ENCODE measurements around the gene ROCK1.
"Not testable (repeated sequence)": the region's sequence is repeated elsewhere in the genome, so short reads cannot be mapped to it uniquely, and the experiment has no call there.

ROCK1 gene

GRCh38 chr18:21051620-21052019 lies 60.0 kb downstream of the ROCK1 start:
- Histone ChIP-seq H3K9me3 (ENCODE audit: control insufficient read depth, low read length) (no peaks in the 10 kb centered on the region), H3K27me3 (replicated peaks; ENCODE audit: control insufficient read depth, insufficient read depth, low read length) (no peaks in the 10 kb centered on the region), H3K4me3 (ENCODE audit: low read length) (no peak overlapping the region), H3K9ac (ENCODE audit: low read length) (no peak overlapping the region), H3K36me3 (ENCODE audit: control insufficient read depth, insufficient read depth, low read length, severe bottlenecking) (peaks cover 6% of the 10 kb centered on the region), H3K4me1 (ENCODE audit: control insufficient read depth, insufficient read depth, low read length) (peaks cover 74% of the 10 kb centered on the region)
- DNase-seq (ENCODE audit: low read depth) = no peak

- no peak for DNase-seq (ENCODE audit: low read depth)
- H3K9ac ChIP-seq (ENCODE audit: low read length) = no peak overlapping the region
- H3K36me3 ChIP-seq (ENCODE audit: control insufficient read depth, insufficient read depth, low read length, severe bottlenecking) = peaks cover 16% of the 10 kb centered on the region
- H3K9me3 ChIP-seq (ENCODE audit: control insufficient read depth, low read length) = no peaks in the 10 kb centered on the region
- no peak overlapping the region for H3K4me3 ChIP-seq (ENCODE audit: low read length)
- peaks cover 51% of the 10 kb centered on the region for H3K4me1 ChIP-seq (ENCODE audit: control insufficient read depth, insufficient read depth, low read length)
- no peaks in the 10 kb centered on the region for H3K27me3 ChIP-seq (replicated peaks; ENCODE audit: control insufficient read depth, insufficient read depth, low read length)
Observed at GRCh38 chr18:21049306-21049705, 62.3 kb downstream of the ROCK1 start.

DNA sequence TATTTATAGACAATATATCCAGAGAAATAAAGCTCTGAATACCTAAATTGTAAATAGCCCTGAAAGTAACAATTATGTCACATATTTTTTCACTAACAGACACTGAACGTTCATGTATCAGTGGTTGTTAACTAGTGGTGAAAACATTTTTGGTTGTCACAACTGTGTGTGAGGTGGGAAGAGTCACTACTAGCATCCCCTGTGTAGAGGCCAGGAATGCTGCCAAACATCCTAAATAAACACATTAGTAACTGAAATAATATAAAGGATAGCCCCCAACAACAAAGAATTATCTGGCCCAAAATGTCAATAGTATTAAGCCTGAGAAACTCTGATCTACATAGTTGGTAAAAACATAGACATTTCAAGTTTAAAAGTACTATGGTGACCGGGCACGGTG lies 64.5 kb downstream of the ROCK1 start:
- H3K9ac ChIP-seq (ENCODE audit: low read length) = no peak overlapping the region

GRCh38 chr18:21040466-21040865 lies 71.1 kb downstream of the ROCK1 start:
- Histone ChIP-seq H3K27me3 (replicated peaks; ENCODE audit: control insufficient read depth, insufficient read depth, low read length) (no peaks in the 10 kb centered on the region), H3K9me3 (ENCODE audit: control insufficient read depth, low read length) (no peaks in the 10 kb centered on the region), H3K9ac (ENCODE audit: low read length) (no peak overlapping the region), H3K36me3 (ENCODE audit: control insufficient read depth, insufficient read depth, low read length, severe bottlenecking) (peaks cover 55% of the 10 kb centered on the region), H3K4me1 (ENCODE audit: control insufficient read depth, insufficient read depth, low read length) (peaks cover 13% of the 10 kb centered on the region), H3K4me3 (ENCODE audit: low read length) (no peak overlapping the region)
- DNase-seq (ENCODE audit: low read depth) = no peak

More for the DNA sequence above, 64.5 kb downstream of the ROCK1 start:
- DNase-seq (ENCODE audit: low read depth) = no peak
- Histone ChIP-seq H3K36me3 (ENCODE audit: control insufficient read depth, insufficient read depth, low read length, severe bottlenecking) (peaks cover 24% of the 10 kb centered on the region), H3K27me3 (replicated peaks; ENCODE audit: control insufficient read depth, insufficient read depth, low read length) (no peaks in the 10 kb centered on the region), H3K9me3 (ENCODE audit: control insufficient read depth, low read length) (no peaks in the 10 kb centered on the region), H3K4me3 (ENCODE audit: low read length) (no peak overlapping the region), H3K4me1 (ENCODE audit: control insufficient read depth, insufficient read depth, low read length) (peaks cover 39% of the 10 kb centered on the region)

DNA sequence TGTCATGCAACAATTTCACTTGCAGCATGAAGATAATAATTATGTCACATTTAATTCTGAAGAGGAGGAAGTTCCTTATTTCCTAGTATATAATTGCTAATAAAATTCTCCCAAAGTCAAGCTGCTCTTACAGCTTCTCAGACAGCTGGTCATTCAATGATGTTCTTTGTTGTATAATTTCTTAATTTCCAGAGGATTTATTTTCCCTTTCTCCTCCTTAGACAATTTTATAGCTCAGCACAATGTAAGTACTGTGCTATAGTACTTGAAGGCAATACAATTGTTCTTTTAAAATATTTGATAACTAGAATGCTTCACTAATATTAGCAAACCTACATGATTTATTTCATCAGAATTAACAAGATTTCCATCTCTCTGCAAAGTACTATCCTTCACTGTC lies 73.4 kb downstream of the ROCK1 start:
- Histone ChIP-seq H3K27me3 (replicated peaks; ENCODE audit: control insufficient read depth, insufficient read depth, low read length) (no peaks in the 10 kb centered on the region), H3K9me3 (ENCODE audit: control insufficient read depth, low read length) (no peaks in the 10 kb centered on the region), H3K36me3 (ENCODE audit: control insufficient read depth, insufficient read depth, low read length, severe bottlenecking) (peaks cover 56% of the 10 kb centered on the region), H3K9ac (ENCODE audit: low read length) (no peak overlapping the region), H3K4me1 (ENCODE audit: control insufficient read depth, insufficient read depth, low read length) (peaks cover 12% of the 10 kb centered on the region), H3K4me3 (ENCODE audit: low read length) (no peak overlapping the region)
- no peak for DNase-seq (ENCODE audit: low read depth)

- DNase-seq (ENCODE audit: low read depth) = no peak
Observed at GRCh38 chr18:21031845-21032244, 79.8 kb downstream of the ROCK1 start.

DNA sequence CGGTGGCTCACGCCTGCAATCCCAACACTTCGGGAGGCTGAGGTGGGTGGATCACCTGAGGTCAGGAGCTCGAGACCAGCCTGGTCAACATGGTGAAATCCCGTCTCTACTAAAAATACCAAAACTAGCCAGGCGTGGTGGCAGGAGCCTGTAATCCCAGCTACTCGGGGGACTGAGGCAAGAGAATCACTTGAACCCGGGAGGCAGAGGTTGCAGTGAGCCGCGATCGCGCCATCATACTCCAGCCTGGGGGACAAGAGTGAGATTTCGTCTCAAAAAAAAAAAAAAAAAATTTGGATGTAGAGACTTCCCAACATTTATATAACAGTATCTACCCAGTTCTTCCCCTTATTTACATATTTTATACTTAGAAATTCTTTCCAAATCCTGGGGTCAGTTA lies 93.4 kb downstream of the ROCK1 start:
- not testable (repeated sequence) for H3K9ac ChIP-seq (ENCODE audit: low read length); H3K4me3 ChIP-seq (ENCODE audit: low read length); DNase-seq (ENCODE audit: low read depth); H3K9me3 ChIP-seq (ENCODE audit: control insufficient read depth, low read length); H3K27me3 ChIP-seq (replicated peaks; ENCODE audit: control insufficient read depth, insufficient read depth, low read length)
- Histone ChIP-seq H3K4me1 (ENCODE audit: control insufficient read depth, insufficient read depth, low read length) (peaks cover 17% of the 10 kb centered on the region), H3K36me3 (ENCODE audit: control insufficient read depth, insufficient read depth, low read length, severe bottlenecking) (peaks cover 60% of the 10 kb centered on the region)

More at GRCh38 chr18:21031845-21032244, 79.8 kb downstream of the ROCK1 start:
- H3K4me3 ChIP-seq (ENCODE audit: low read length) = no peak overlapping the region
- no peak overlapping the region for H3K9ac ChIP-seq (ENCODE audit: low read length)
- H3K4me1 ChIP-seq (ENCODE audit: control insufficient read depth, insufficient read depth, low read length) = no peaks in the 10 kb centered on the region
- H3K36me3 ChIP-seq (ENCODE audit: control insufficient read depth, insufficient read depth, low read length, severe bottlenecking) = peaks cover 47% of the 10 kb centered on the region
- H3K9me3 ChIP-seq (ENCODE audit: control insufficient read depth, low read length) = peaks cover 8% of the 10 kb centered on the region
- H3K27me3 ChIP-seq (replicated peaks; ENCODE audit: control insufficient read depth, insufficient read depth, low read length) = no peaks in the 10 kb centered on the region

DNA sequence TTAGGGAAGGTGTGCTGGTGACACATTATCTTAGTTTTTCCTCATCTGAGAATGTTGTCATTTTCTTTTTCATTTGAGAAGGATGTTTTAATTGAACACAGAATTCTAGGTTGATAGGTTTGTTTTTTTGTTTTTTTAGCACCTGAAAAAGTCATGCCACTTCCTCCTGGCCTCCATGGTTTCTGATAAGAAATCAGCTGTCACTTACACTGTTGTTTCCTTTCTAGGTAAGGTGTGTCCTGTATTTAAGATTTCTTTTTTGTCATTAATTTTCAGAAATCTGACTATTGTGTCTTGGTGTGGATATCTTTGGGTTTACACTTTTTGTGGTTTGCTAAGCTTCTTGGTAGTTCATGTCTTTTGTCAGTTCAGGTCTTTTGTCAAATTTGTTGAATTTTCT lies 99.3 kb downstream of the ROCK1 start:
- no peak for DNase-seq (ENCODE audit: low read depth)
- Histone ChIP-seq H3K9me3 (ENCODE audit: control insufficient read depth, low read length) (peaks cover 13% of the 10 kb centered on the region), H3K27me3 (replicated peaks; ENCODE audit: control insufficient read depth, insufficient read depth, low read length) (no peaks in the 10 kb centered on the region), H3K9ac (ENCODE audit: low read length) (no peak overlapping the region), H3K36me3 (ENCODE audit: control insufficient read depth, insufficient read depth, low read length, severe bottlenecking) (peaks cover 60% of the 10 kb centered on the region), H3K4me1 (ENCODE audit: control insufficient read depth, insufficient read depth, low read length) (peaks cover 13% of the 10 kb centered on the region), H3K4me3 (ENCODE audit: low read length) (no peak overlapping the region)

- Histone ChIP-seq H3K9me3 (ENCODE audit: control insufficient read depth, low read length) (no peaks in the 10 kb centered on the region), H3K36me3 (ENCODE audit: control insufficient read depth, insufficient read depth, low read length, severe bottlenecking) (peaks cover 51% of the 10 kb centered on the region), H3K4me1 (ENCODE audit: control insufficient read depth, insufficient read depth, low read length) (peaks cover 24% of the 10 kb centered on the region), H3K4me3 (ENCODE audit: low read length) (peak overlapping the region; percentile 69), H3K9ac (ENCODE audit: low read length) (peak overlapping the region; percentile 83), H3K27me3 (replicated peaks; ENCODE audit: control insufficient read depth, insufficient read depth, low read length) (no peaks in the 10 kb centered on the region)
- DNase-seq (ENCODE audit: low read depth) = peak; percentile 97
Observed at GRCh38 chr18:21004726-21005125, 106.9 kb downstream of the ROCK1 start.

DNA sequence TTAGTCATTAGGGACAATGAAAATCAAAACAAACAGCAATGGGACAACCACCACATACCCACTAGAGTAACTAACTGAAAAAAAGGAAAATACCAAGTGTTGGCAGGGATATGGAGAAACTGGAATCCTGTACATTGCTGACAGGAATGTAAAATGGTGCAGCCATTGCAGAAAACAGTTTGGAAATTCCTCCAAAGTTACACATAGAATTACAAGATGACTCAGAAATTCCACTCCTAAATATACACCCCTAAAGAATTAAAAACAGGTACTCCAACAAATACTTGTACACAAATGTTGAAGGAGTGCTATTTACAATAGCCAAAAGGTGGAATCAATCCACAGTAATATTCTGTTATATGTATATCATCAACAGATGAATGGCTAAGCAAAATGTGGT lies 110.9 kb downstream of the ROCK1 start:
- peaks cover 38% of the 10 kb centered on the region for H3K36me3 ChIP-seq (ENCODE audit: control insufficient read depth, insufficient read depth, low read length, severe bottlenecking)
- peaks cover 23% of the 10 kb centered on the region for H3K4me1 ChIP-seq (ENCODE audit: control insufficient read depth, insufficient read depth, low read length)
- H3K9me3 ChIP-seq (ENCODE audit: control insufficient read depth, low read length) = no peaks in the 10 kb centered on the region
- H3K4me3 ChIP-seq (ENCODE audit: low read length) = no peak overlapping the region
- no peak overlapping the region for H3K9ac ChIP-seq (ENCODE audit: low read length)
- no peaks in the 10 kb centered on the region for H3K27me3 ChIP-seq (replicated peaks; ENCODE audit: control insufficient read depth, insufficient read depth, low read length)
- peak; percentile 32 for DNase-seq (ENCODE audit: low read depth)

DNA sequence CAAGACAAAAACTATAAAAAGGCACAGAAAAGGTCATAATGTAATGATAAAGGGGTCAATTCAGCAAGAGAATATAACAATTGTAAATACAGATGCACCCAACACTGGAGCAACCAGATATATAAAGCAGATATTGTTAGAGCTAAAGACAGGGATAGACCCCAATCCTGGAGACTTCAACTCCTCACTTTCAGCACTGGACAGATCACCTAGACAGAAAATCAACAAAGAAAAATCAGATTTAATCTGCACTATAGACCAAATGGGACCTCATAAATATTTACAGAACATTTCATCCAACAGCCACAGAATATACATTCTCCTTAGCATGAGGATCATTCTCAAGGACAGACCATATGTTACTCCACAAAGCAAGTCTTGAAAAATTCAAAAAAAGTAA lies 114.2 kb downstream of the ROCK1 start:
- no peak overlapping the region for H3K4me3 ChIP-seq (ENCODE audit: low read length)
- H3K9me3 ChIP-seq (ENCODE audit: control insufficient read depth, low read length) = no peaks in the 10 kb centered on the region
- H3K27me3 ChIP-seq (replicated peaks; ENCODE audit: control insufficient read depth, insufficient read depth, low read length) = no peaks in the 10 kb centered on the region
- no peak overlapping the region for H3K9ac ChIP-seq (ENCODE audit: low read length)
- DNase-seq (ENCODE audit: low read depth) = no peak
- H3K4me1 ChIP-seq (ENCODE audit: control insufficient read depth, insufficient read depth, low read length) = no peaks in the 10 kb centered on the region
- H3K36me3 ChIP-seq (ENCODE audit: control insufficient read depth, insufficient read depth, low read length, severe bottlenecking) = peaks cover 42% of the 10 kb centered on the region

GRCh38 chr18:20996418-20996817 lies 115.2 kb downstream of the ROCK1 start:
- Histone ChIP-seq H3K4me1 (ENCODE audit: control insufficient read depth, insufficient read depth, low read length) (no peaks in the 10 kb centered on the region), H3K9me3 (ENCODE audit: control insufficient read depth, low read length) (no peaks in the 10 kb centered on the region), H3K36me3 (ENCODE audit: control insufficient read depth, insufficient read depth, low read length, severe bottlenecking) (peaks cover 49% of the 10 kb centered on the region), H3K9ac (ENCODE audit: low read length) (no peak overlapping the region), H3K27me3 (replicated peaks; ENCODE audit: control insufficient read depth, insufficient read depth, low read length) (no peaks in the 10 kb centered on the region), H3K4me3 (ENCODE audit: low read length) (no peak overlapping the region)
- no peak for DNase-seq (ENCODE audit: low read depth)
